ENCODE measurements around the gene SOS1.
A peak's percentile ranks its signal among the peaks of the same experiment; 100 is the strongest.

SOS1 gene

DNA sequence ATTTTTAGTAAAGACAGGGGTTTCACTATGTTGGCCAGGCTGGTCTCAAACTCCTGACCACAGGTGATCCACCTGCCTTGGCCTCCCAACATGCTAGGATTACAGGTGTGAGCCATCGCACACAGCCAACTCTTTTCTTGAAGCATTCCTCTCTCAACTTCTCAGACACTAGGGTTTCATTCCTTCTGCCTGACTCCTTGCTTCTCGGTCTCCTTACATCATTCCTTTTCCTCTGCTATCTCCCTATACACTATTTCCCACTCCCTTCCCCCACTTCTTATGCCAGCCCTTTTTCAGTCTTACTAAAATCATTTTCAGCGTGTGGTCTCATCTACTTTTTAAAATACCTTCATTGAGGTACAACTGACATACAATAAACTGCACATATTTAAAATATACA, 6.1 kb downstream of the SOS1 start:
- no peaks in the 10 kb centered on the region for H3K9me3 ChIP-seq (ENCODE audit: control insufficient read depth, low read length)
- 88% methylated on average over 3 of the region's 3 CpGs for WGBS
- H2AK5ac ChIP-seq (ENCODE audit: low read length, severe bottlenecking): no peak overlapping the region
- no peaks in the 10 kb centered on the region for H3K27me3 ChIP-seq (ENCODE audit: control insufficient read depth in 1 of 2, insufficient read depth in 1 of 2, low read length in 2 of 2)
- H3K23ac ChIP-seq (ENCODE audit: low read length in 2 of 2): no peak overlapping the region
- no peak overlapping the region for H2BK12ac ChIP-seq (ENCODE audit: low read length in 2 of 2)
- H3K4me2 ChIP-seq (ENCODE audit: low read length, poor library complexity, severe bottlenecking): no peak overlapping the region
- H3K36me3 ChIP-seq (ENCODE audit: control insufficient read depth in 1 of 2, insufficient read depth in 2 of 2, low read depth in 1 of 2, low read length in 2 of 2): peaks cover 7 to 42% of the 10 kb centered on the region in 2 experiments
- H2BK120ac ChIP-seq (ENCODE audit: low read depth, low read length): no peak overlapping the region
- peaks cover 14% of the 10 kb centered on the region for H3K79me1 ChIP-seq (replicated peaks; ENCODE audit: low read length, poor library complexity, severe bottlenecking)
- H3K4me1 ChIP-seq (ENCODE audit: control insufficient read depth, insufficient read depth, low read depth, low read length): peaks cover 1% of the 10 kb centered on the region
- no peak overlapping the region for H3K4me3 ChIP-seq (ENCODE audit: insufficient read depth in 1 of 2, low read depth in 1 of 2, low read length in 2 of 2)
- no peak overlapping the region for H2BK15ac ChIP-seq (ENCODE audit: low read depth, poor library complexity, severe bottlenecking)
- H2BK5ac ChIP-seq (ENCODE audit: low read depth, low read length, poor library complexity, severe bottlenecking): no peak overlapping the region
- no peak overlapping the region for H3K18ac ChIP-seq (ENCODE audit: low read depth in 1 of 2, low read length in 2 of 2)
- peak; percentile 40 for DNase-seq
- no peak overlapping the region for H4K91ac ChIP-seq (ENCODE audit: low read length)
- H3K9ac ChIP-seq (ENCODE audit: low read length): no peak overlapping the region
- H3K27ac ChIP-seq (ENCODE audit: low read length, poor library complexity, severe bottlenecking): no peak overlapping the region
- H2AFZ ChIP-seq (ENCODE audit: low read depth, low read length): no peak overlapping the region
- H3K14ac ChIP-seq (ENCODE audit: low read length in 2 of 2): no peak overlapping the region
- H3K4ac ChIP-seq (ENCODE audit: low read depth in 1 of 2, low read length in 2 of 2): no peak overlapping the region
- H4K8ac ChIP-seq (ENCODE audit: low read length): no peak overlapping the region

DNA sequence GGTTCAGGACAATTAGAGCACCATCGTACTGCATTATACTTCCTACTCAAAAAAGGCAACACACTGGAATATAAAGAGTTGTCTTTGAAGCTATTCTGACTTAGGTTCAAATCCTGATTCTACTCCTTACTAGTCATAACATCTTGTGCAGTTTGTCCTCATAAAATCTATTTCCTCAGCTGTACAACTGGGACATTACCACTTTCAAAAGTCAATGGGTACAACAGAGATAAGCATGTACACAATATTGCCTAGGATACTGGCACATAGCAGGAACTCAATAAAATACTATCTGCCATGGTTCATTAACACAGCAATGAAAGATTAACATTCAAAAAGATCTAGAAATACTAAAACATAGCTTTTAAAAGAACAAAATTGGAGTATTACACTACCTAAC, 11.3 kb downstream of the SOS1 start:
- Histone ChIP-seq H3K9me3 (ENCODE audit: control insufficient read depth, low read length) (no peaks in the 10 kb centered on the region), H3K4me3 (ENCODE audit: insufficient read depth in 1 of 2, low read depth in 1 of 2, low read length in 2 of 2) (no peak overlapping the region), H3K36me3 (ENCODE audit: control insufficient read depth in 1 of 2, insufficient read depth in 2 of 2, low read depth in 1 of 2, low read length in 2 of 2) (peaks cover 7 to 24% of the 10 kb centered on the region in 2 experiments), H2BK15ac (ENCODE audit: low read depth, poor library complexity, severe bottlenecking) (no peak overlapping the region), H3K27me3 (ENCODE audit: control insufficient read depth in 1 of 2, insufficient read depth in 1 of 2, low read length in 2 of 2) (no peaks in the 10 kb centered on the region), H4K8ac (ENCODE audit: low read length) (no peak overlapping the region), H3K4me2 (ENCODE audit: low read length, poor library complexity, severe bottlenecking) (no peak overlapping the region), H2AFZ (ENCODE audit: low read depth, low read length) (no peak overlapping the region), H3K79me1 (replicated peaks; ENCODE audit: low read length, poor library complexity, severe bottlenecking) (peaks cover 21% of the 10 kb centered on the region), H3K9ac (ENCODE audit: low read length) (no peak overlapping the region), H2BK120ac (ENCODE audit: low read depth, low read length) (no peak overlapping the region), H3K4me1 (ENCODE audit: control insufficient read depth, insufficient read depth, low read depth, low read length) (peaks cover 1% of the 10 kb centered on the region), H3K18ac (ENCODE audit: low read depth in 1 of 2, low read length in 2 of 2) (no peak overlapping the region), H4K91ac (ENCODE audit: low read length) (no peak overlapping the region), H2BK5ac (ENCODE audit: low read depth, low read length, poor library complexity, severe bottlenecking) (no peak overlapping the region), H3K14ac (ENCODE audit: low read length in 2 of 2) (no peak overlapping the region), H3K4ac (ENCODE audit: low read depth in 1 of 2, low read length in 2 of 2) (no peak overlapping the region), H2BK12ac (ENCODE audit: low read length in 2 of 2) (no peak overlapping the region), H2AK5ac (ENCODE audit: low read length, severe bottlenecking) (no peak overlapping the region), H3K23ac (ENCODE audit: low read length in 2 of 2) (no peak overlapping the region), H3K27ac (ENCODE audit: low read length, poor library complexity, severe bottlenecking) (no peak overlapping the region)
- WGBS: 94% methylated on average over 1 of the region's 1 CpG
- no peak for DNase-seq

DNA sequence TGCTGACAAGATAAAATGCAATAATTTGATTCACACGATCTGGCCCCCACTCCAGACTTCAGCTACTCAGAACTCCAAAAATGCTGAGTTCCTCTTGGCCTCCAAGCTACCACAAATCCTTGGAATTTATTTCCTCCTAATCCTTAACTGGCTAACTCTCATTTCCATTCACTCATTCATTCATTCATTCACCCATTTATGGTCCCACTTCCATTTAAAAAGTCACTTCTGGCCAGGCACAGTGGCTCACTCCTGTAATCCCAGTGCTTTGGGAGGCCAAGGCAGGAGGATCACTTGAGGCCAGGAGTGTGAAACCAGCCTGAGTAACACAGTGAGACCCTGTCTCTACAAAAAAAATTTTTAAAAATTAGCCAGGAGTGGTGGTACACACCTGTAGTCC, 12.5 kb downstream of the SOS1 start:
- Histone ChIP-seq H4K91ac (ENCODE audit: low read length) (no peak overlapping the region), H2BK15ac (ENCODE audit: low read depth, poor library complexity, severe bottlenecking) (no peak overlapping the region), H2AK5ac (ENCODE audit: low read length, severe bottlenecking) (no peak overlapping the region), H3K9me3 (ENCODE audit: control insufficient read depth, low read length) (no peaks in the 10 kb centered on the region), H2BK120ac (ENCODE audit: low read depth, low read length) (no peak overlapping the region), H2AFZ (ENCODE audit: low read depth, low read length) (no peak overlapping the region), H3K27me3 (ENCODE audit: control insufficient read depth in 1 of 2, insufficient read depth in 1 of 2, low read length in 2 of 2) (no peaks in the 10 kb centered on the region), H3K4me3 (ENCODE audit: insufficient read depth in 1 of 2, low read depth in 1 of 2, low read length in 2 of 2) (no peak overlapping the region), H3K23ac (ENCODE audit: low read length in 2 of 2) (no peak overlapping the region), H3K18ac (ENCODE audit: low read depth in 1 of 2, low read length in 2 of 2) (no peak overlapping the region), H3K9ac (ENCODE audit: low read length) (no peak overlapping the region), H3K4ac (ENCODE audit: low read depth in 1 of 2, low read length in 2 of 2) (no peak overlapping the region), H3K14ac (ENCODE audit: low read length in 2 of 2) (no peak overlapping the region), H4K8ac (ENCODE audit: low read length) (no peak overlapping the region), H3K79me1 (replicated peaks; ENCODE audit: low read length, poor library complexity, severe bottlenecking) (peaks cover 20% of the 10 kb centered on the region), H3K4me2 (ENCODE audit: low read length, poor library complexity, severe bottlenecking) (no peak overlapping the region), H3K4me1 (ENCODE audit: control insufficient read depth, insufficient read depth, low read depth, low read length) (no peaks in the 10 kb centered on the region), H3K27ac (ENCODE audit: low read length, poor library complexity, severe bottlenecking) (no peak overlapping the region), H2BK5ac (ENCODE audit: low read depth, low read length, poor library complexity, severe bottlenecking) (no peak overlapping the region), H2BK12ac (ENCODE audit: low read length in 2 of 2) (no peak overlapping the region), H3K36me3 (ENCODE audit: control insufficient read depth in 1 of 2, insufficient read depth in 2 of 2, low read depth in 1 of 2, low read length in 2 of 2) (peaks cover 7 to 24% of the 10 kb centered on the region in 2 experiments)
- WGBS: 98% methylated on average over 1 of the region's 1 CpG
- no peak for DNase-seq

DNA sequence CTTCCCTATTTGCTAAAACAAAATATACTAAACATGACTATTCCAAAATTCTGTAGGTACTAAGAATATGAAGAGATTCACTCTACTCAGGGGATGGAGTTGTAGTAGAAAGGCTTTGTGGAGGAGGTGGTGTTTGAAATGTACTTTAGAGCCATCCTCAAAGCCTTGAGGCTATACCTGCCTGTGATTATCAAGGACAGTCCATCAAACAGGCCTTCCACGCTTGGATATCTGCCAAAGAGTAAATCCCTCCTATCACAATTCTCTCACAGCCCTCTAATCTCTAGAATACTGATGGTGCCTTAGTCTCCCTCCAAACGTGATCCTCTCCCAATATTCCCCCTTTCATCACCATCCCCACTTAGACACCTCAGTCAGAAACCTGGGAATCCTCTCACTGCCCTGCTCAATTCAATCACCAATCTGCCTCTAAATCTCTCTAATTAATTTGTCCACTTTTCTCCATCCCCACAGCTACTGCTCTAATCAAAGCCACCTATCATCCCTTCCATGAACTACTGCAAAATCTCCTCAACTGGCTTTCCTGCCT, 13.1 kb downstream of the SOS1 start:
- Histone ChIP-seq H3K23ac (ENCODE audit: low read length in 2 of 2) (no peak overlapping the region), H2AFZ (ENCODE audit: low read depth, low read length) (no peak overlapping the region), H4K91ac (ENCODE audit: low read length) (no peak overlapping the region), H2BK12ac (ENCODE audit: low read length in 2 of 2) (no peak overlapping the region), H2BK15ac (ENCODE audit: low read depth, poor library complexity, severe bottlenecking) (no peak overlapping the region), H3K9ac (ENCODE audit: low read length) (peak overlapping the region; percentile 25), H3K27me3 (ENCODE audit: control insufficient read depth in 1 of 2, insufficient read depth in 1 of 2, low read length in 2 of 2) (no peaks in the 10 kb centered on the region), H3K36me3 (ENCODE audit: control insufficient read depth in 1 of 2, insufficient read depth in 2 of 2, low read depth in 1 of 2, low read length in 2 of 2) (peaks cover 6 to 19% of the 10 kb centered on the region in 2 experiments), H3K18ac (ENCODE audit: low read depth in 1 of 2, low read length in 2 of 2) (no peak overlapping the region), H3K14ac (ENCODE audit: low read length in 2 of 2) (no peak overlapping the region), H2BK120ac (ENCODE audit: low read depth, low read length) (no peak overlapping the region), H3K4me3 (ENCODE audit: insufficient read depth in 1 of 2, low read depth in 1 of 2, low read length in 2 of 2) (no peak overlapping the region), H2BK5ac (ENCODE audit: low read depth, low read length, poor library complexity, severe bottlenecking) (no peak overlapping the region), H3K79me1 (replicated peaks; ENCODE audit: low read length, poor library complexity, severe bottlenecking) (peaks cover 17% of the 10 kb centered on the region), H2AK5ac (ENCODE audit: low read length, severe bottlenecking) (no peak overlapping the region), H3K27ac (ENCODE audit: low read length, poor library complexity, severe bottlenecking) (no peak overlapping the region), H3K4ac (ENCODE audit: low read depth in 1 of 2, low read length in 2 of 2) (no peak overlapping the region), H4K8ac (ENCODE audit: low read length) (no peak overlapping the region), H3K9me3 (ENCODE audit: control insufficient read depth, low read length) (no peaks in the 10 kb centered on the region), H3K4me1 (ENCODE audit: control insufficient read depth, insufficient read depth, low read depth, low read length) (no peaks in the 10 kb centered on the region), H3K4me2 (ENCODE audit: low read length, poor library complexity, severe bottlenecking) (no peak overlapping the region)
- no peak for DNase-seq
- 53% methylated on average over 2 of the region's 2 CpGs for WGBS
